ENCODE results near the gene RAC3.
A peak's percentile ranks its signal among the peaks of the same experiment; 100 is the strongest.

The RAC3 gene

DNA sequence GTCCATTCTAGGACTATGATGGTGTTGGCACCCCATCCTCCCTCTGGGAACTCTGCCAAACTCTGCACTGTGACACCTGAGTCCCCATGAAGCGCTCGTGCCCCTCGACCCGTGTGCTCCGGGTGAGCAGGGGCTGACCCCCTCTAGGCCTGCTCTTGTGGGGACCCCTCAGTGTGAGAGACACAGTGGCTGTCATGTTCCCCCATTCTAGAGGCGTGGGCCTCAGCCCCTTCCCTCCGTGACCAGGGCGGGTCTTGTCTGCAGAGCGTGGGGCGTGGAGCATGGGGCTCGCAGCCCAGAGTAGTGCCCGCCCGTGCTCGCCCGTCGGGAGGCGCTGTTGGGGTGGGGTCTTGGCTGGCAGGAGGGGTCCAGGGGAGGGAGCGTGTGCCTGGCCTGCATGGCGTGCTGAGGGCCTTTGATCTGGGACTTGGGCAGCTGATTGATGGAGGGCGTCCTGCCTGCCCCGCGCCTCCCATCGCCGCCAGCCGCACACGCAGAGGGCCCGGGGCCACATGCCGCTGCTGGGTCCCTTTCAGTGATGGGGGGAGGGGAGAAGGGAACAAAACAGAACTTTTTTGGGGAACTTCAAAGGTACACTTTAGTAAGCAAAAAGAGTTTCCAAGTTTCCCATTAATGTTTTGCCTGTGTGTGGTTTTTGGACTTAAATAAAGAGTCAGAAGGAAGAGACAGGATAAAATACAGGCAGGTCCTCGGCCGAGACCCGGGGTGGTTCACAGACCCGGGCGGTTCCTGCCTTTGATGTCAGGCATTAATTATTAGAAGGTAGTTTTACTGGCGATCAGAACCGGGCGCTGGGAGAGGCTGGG, 31.3 kb upstream of the RAC3 start:
- no peak for DNase-seq

DNA sequence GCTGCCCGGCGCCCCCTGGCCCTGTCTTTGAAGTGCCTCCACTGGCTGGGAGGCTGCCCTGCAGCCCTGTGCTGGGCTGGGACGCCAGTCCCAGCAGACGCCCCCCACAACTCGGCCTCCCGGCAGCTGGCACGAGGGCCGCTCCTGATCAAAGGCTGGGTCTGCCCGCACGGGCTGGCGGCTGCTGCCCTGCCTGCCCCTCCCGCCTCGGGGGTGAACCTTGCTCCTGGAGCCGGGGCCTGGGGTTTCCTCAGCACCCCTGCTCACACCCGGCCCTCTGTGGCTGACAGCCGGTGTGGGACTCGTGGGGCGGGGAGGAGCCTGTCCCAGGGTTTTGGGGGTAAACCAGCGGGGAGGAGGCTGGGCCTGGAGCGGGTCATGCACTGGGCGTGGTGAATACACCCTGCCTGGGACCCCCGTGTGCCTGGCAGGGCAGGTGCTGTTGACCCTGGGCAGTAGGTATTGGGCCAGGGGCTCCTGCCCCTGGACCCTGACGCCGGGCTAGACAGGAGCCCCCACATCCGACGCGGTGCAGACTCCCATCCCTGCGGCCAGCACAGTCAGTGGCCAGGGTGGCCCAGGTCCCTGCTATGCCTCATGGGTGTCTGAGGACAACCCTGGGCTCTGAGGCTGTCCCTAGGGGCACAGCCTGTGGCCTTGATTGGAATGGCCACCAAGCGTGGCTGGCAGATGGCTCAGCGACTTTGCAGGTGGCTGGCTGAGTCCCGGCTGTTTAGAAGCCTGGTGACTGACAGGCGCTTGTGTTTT, 30.5 kb upstream of the RAC3 start:
- no peak for DNase-seq

DNA sequence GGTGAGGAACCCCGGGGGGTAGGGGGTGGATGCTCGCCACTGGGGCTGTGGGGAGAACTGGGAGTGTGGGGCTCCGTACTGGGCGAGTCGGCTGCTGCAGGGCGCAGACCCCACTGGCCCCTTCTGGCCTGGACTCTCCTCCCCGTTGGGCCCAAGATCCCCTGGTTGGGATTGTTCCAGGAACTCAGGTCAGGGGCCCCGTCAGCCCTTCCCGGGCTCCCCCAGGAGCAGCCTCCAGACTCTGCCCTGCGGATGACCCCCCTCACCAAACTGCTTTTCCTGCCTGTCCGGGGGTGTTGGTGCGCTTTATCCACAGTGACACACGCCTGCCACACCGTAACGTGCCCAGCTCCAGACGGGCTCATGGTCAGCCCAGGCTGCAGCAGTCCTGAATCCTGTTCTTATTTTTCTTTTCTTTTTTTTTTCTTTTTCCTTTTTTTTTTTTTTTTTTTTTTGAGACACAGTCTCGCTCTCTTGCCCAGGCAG, 29.9 kb upstream of the RAC3 start:
- DNase-seq = no peak

DNA sequence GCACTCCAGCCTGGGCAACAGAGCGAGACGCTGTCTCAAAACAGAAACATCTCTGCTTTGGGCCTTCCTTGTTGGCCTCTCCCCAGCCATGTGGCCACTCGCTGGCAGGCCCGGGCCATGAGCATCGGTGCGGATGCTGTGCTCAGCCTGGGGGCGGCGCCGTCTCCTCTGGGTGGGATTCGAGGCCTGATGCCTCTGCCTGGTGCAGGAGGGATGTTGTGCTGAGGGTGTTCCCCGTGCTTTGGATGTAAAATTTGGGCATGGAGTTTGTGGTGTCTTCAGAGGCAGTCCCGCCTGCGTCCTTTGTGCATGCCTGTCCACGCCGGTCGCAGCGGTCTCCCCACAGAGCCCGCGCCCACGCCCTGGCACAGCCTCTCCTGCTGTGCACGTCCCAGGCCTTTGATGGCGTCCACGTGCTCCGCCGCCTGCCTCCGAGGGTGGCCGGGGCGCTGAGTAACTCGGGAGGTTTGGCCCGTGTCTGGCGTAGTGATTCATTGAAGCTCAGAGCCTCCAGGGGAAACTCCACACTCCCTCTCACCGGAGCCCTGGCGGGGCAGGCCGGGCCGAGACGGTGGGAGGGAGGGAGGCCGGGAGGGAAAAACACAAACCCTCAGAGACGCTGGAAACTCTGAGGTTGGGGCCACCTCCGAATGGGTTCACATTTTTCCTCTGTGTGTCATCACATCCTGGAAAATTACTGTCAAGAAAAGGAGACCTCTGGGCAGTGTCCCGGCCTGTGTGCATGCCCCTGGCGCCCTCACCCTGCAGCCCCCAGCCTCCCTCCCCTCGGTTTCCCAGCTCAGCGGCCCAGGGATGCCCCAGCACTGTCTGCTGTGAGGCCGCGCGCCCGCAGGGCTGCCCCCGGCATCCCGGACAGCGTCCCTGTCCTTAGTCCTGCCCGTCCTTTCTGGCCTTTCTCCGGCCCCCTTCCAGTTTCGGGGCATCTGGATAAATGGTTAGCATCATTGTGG, 27.8 kb upstream of the RAC3 start:
- peak; percentile 89 for DNase-seq

DNA sequence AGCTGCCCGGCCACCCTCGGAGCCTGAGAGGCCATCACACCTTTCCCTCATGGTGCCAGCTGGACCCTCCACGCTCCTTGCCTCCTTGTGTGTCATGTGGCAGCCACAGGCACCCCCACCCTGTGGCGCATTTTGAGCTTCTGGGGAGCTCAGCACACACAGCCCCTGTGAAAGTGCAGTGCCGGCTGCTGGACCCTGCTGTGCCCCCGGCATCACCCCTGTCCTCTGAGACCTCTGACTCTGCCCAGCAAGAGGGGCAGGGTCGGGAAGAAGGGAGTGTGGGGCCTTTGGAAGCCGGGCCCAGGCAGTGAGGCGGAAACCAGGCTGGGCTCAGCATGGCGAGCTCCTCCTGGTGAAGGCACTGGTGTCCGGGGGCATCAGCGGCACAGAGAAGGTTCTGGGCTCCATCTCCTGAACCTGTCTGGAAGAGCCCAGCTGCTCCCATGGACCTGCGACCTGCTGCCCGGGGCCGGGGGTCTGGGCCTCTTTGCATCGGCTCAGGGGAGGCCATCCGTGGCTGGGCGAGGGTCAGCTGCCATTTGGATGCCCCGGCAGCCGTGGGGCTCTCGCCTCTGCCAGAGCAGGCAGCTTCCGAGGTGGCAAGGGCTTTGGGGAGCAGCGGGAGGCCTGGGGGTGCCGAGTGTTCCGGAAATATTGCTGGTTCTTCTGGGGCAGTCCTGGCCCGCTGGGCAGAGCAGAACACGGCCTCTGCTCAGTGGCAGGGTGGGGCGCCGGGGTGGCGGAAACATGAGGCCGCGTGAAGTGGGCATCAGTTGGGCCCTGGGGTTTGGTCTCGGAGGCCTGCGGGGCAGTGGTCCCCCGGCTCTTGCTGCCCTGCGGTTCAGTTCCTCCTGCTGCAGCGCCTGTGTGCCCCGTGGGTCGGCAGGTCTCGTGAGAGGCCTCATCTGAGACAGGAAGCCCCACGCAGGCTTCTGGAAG, 26.7 kb upstream of the RAC3 start:
- DNase-seq = no peak

DNA sequence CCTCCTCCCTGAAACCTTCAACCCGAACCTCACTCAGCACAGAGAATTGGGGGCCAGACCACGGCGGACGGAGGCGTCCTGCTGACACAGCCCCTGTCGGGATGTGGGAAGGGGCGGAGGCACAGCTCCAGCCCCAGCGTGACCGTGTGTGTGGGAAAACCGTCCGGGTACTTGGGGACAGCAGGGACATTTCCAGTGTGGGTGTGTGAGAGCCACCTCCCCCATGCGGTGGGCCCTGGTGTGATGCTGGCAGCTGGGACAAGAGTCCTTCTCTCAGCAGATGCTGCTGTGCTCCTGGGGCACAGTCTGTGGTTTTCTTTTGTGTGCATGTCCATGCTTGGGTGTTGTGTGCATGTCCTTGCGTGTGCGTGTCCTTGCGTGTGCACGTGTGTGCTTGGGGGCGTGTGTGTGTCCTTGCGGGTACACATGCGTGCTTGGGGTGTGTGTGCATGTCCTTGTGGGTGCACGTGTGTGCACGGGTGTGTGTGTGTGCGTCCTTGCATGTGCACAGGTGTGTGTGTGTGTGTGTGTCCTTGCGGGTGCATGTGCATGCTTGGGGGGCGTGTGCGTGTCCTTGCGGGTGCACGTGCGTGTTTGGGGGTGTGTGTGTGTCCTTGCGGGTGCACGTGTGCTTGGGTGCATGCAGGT, 25.7 kb upstream of the RAC3 start:
- no peak for DNase-seq

DNA sequence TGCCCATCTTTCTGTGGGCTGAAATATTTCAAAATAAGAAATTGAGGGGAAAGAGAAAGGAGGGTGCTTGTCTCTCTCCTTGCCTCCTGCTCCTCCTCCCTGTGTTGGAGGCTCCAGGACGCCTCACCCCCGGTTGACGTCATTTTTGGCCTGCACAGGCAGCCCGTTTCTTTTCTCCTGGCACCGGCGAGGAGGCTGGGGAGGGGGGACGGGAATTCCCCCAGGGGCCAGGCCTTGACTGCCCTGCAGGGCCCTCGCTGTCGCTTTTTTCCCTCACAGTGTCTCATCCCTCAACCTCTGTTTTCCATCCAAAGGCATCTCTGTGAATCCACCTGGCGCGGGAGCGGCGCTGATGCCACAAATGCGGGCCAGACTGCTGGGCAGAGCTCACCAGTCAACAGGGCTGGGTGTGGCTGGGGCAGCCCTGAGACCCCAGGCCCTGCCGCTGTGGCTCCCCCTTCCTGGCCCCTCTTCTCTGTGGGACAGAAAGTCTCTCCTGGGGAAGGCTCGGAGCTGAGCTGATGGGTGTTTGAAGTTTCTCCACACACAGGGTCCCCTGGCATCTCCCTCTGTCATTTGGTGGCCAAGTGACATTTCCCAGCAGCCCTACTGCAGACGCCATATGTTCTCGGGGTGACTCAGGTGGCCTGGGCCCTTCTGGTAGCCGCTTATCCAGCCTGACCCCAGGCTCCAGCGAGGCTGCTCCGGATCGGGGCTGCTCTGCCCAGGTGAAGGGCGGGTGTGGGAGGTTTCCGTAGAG, 24.8 kb upstream of the RAC3 start:
- DNase-seq = no peak

DNA sequence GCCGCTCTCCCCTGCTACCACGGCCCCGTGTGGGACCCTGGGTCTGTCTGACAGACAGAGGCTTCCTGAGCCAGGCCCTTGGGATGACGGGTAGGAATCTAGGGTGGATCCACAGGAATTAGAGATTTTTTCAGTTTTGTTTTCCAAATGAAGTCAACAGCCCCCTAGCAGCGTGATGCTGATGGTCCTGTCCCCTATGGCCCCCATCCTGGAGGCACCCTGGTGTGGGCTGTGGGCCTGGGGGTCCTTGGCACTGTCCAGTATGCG, 24.3 kb upstream of the RAC3 start:
- DNase-seq = no peak

DNA sequence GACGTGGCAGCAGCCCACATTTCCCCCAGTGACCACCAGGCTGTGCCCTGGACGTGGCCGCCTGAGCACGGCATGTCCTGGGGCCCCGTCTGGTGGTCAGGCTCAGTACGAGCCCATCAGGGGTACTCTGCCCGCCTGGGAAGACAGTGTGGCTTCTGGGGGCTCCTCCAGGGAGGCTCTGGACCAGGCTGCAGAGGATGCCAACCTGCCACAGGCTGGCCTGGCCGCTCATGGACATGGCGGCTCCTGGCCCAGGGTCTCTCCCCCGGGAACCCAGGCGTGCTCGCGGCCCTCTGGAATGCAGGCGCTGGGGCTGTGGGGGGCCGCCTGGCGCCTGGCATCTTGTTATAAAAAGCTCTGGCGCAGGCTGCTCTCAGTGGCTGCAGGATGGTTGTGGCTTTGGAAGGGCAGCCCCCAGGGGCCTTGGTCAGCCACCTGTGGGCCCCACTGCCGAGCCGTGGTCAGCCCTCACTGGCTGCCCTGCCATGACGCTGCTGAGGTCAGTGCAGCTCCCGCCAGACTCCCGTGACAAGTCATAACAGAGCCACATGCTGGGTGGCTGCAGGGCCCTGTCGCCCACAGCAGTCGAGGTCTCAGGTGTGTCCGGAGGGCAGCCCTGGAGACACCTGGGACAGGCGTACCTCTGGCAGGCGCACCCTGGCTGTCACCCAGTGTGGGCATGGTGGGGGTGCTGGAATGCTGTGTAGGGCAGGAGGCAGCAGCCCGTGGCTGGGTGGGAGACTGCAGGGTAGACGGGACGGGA, 23.8 kb upstream of the RAC3 start:
- DNase-seq = no peak

DNA sequence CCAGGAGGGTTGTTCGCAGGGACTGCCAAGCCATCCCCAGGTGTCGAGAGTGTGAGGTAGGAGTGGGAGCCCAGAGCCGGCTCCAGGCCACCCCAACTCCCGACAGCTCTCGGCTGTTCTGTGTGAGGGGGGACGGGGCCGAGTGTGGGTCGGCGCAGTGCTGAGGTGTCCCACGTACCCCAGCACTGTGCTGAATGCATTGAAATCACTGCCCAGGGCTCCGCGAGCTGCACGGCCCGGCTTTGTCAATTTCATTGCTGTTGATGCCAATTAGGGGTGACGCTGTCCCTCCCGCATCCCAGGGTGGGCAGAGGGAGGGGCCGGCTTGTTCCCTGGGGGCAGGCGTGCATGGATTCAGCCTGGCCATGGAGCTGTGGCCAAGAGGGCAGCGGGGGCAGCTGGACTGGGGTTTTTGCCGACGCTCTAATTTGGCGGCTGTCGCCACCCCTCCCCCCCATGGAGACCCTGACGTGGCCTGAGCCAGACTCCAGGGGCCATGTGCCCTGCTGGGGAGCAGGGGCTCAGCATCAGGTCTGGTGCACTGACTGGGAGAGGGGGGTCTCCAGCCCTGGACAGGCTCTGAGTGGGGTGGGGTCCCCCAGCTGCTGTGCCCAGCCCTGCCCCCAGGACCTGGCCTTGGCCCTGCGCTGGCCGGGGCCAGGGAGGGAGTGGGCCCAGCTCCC, 23.1 kb upstream of the RAC3 start:
- DNase-seq = no peak

DNA sequence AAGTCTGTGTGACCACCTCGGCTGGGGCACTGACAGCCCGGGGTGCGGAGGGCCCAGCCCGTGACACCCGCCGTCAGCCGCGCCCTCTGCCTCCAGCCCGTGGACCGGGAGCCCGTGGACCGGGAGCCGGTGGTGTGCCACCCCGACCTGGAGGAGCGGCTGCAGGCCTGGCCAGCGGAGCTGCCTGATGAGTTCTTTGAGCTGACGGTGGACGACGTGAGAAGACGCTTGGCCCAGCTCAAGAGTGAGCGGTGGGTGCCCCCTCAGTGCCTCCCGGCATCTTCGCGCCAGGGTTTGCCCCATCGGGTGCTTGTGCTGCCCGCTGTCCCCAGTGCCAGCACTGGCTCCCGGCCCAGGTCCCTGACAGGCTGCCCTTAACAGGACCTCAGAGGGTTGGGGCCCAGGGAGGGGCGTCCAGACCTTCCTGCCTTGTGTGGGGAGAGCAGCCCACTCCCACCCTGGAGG, 22.5 kb upstream of the RAC3 start:
- no peak for DNase-seq

DNA sequence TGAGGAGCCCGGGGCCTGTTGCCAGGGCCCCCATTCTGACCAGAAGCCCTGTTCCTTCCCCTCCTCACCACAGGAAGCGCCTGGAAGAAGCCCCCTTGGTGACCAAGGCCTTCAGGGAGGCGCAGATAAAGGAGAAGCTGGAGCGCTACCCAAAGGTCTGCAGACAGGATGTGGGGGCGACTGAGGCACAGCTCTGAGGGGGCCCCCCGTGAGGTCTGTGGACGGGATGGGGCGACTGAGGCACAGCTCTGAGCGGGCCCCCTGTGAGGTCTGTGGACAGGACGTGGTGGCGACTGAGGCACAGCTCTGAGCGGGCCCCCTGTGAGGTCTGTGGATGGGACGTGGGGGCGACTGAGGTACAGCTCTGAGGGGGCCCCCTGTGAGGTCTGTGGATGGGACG, 22.1 kb upstream of the RAC3 start:
- DNase-seq = no peak

DNA sequence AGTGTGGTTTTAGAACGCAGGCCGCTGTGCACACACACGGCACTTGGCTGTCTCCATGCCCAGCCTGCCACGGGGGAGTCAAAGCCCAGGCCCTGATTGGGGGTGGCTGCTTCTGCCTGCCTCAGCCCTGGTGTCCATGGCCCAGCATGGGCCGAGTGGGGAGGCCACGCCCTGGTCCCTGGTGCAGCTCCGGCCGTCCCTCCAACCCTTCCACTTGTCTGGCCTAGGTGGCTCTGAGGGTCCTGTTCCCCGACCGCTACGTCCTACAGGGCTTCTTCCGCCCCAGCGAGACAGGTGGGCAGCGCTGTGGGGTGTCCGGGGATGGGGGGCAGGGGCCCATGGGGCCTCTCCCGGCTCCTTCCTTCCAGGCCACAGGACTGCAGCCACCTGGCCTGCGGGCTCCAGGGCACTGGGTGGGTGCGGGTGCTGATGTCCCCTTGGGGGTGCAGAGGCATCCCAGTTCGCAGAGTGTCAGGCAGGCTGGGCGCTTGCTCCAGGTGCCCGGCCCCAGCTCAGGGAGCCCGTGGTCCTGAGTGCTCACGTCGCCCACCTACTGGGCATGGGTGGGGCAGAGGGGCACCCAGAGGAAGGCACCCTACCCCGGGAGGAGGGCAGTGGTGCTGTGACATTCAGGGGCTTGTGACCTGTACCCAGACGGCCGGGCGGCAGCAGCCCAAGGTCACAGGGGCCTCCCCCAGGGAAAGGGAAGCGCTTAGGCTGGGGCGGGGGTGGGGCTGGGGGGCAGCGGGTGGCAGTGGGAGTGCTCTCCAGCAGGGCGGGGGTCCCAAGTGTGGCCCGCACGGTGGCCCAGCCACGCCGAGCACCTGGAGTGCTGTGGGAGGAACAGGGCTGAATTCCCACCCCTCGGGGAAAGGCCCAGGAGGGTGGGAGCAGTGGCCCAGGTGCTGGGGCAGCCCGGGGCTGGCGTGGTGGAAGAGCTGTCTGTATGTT, 20.6 kb upstream of the RAC3 start:
- no peak for DNase-seq

DNA sequence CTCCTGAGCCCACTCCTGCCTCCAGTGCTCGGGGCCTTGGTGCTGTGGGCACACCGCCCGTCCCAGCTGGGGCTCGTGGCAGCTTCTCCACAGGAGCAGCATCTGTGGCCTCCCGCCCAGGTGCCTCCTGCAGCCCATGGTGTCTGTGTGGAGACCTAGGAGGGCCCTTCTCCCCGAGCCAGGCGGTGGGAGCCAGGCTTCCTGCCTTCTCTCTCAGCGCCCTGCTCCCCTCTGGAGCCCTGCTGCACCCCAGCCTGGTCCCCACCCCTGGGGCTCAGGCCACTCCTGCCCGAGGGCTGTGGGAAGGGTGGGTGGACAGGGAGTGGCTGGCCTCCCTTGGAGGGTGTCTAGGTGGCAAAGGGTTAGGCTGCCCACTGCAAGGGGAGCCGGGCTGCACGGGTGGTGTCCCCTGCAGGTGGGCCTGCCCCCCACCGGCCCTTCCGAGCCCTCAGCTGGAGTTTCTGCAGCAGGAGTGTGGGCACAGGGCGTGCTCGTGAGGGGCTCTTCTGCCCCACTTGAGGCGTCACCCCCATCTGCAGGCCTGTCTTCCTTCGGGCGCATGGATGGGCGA, 19.8 kb upstream of the RAC3 start:
- no peak for DNase-seq

DNA sequence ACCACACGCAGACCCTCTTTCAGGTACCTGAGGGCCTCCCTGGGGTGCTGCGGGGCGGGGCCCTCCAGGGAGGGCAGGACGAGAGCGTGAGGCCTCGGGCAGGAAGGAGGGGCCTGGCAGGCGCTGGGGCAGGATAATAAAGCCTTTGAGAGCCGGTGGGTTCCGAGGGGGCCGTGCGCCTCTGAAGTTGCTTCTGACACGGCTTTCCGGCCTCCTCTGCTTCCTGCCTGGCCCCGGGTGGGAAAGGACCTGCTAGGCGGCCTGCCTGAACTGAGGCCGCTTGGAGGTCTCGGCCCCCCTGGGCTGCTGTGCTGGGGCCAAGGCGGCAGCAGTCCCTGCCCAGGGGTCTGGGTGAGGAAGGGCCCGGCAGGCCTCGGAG, 19.2 kb upstream of the RAC3 start:
- DNase-seq = no peak

DNA sequence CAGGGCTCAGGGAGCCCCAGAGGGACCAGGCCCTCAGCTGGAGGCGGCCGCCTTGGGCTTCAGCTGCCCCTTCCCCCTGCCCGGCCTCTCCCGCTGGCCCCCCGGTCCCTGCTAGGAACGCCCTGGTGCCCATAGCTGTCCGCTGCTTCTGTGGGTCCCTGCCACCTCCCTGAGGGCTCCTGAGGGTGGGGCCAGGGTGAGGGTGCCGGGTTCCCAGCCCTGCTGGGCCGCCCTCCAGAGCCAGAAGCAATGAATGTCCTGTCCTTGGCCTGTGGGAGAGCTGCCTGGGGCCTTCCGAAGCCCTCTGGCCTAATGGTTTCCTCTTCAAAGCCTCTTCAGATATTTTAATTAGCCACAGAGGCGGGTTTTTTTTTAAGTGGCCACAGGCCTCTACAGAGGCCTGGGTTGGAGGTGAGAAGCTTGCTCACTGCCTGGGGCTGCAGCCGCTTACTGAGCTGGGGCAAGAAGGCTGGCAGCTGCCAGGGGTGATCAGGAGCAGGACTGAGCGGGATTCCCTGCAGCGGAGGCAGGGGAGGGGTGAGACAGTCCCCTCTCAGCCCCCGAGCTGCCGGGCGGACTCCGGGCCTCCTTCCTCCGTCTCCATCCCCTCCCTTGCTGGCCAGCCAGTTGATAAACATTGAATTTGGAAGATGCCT, 18.7 kb upstream of the RAC3 start:
- no peak for DNase-seq

DNA sequence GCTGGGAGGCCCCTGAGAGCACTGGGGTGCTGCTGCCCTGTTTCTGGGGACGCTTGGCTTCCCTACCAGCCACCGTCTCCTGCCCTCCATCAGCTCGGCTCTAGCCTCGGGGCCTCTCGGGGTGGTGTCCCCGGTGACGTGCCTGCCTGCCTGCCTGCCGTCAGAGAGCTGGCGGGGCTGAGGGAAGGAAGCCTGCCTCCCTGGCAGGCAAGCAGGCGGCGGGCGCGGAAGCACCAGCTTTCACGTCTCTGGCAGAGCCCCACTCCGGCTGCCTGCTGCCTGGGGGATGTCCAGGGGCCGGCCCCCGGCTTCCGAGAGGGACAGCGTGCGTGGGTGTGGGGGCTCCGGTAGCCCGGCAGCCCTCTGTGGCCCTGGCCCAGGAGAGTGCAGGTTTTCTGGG, 18.1 kb upstream of the RAC3 start:
- DNase-seq = no peak
